ENCODE results near the gene CHIT1. TPM values are rescaled to one million over a fixed set of nuclear protein-coding genes. Genes with fewer than 3 reads are reported as not detected.
A peak's percentile ranks its signal among the peaks of the same experiment; 100 is the strongest.
"Not testable (repeated sequence)": the region's sequence is repeated elsewhere in the genome, so short reads cannot be mapped to it uniquely, and the experiment has no call there.

Gene CHIT1
- total RNA-seq, 1 experiment from 2014 or later: not detected

- no peak overlapping the region for H3K27ac ChIP-seq (ENCODE audit: low read depth, low read length)
- POLR2A ChIA-PET: no interaction called here
- TF ChIP-seq FOSL1 (IDR thresholded peaks at IDR 0.05; ENCODE audit: low read depth) (no peak), EZH2 (IDR thresholded peaks at IDR 0.05) (no peak), RAD21 (IDR thresholded peaks at IDR 0.05; ENCODE audit: low read depth) (no peak)
- intact Hi-C loops (cut with micrococcal nuclease): no loop called here
- H3K4me1 ChIP-seq (ENCODE audit: control insufficient read depth in 1 of 2, insufficient read depth in 2 of 2, low read length in 2 of 2): no peaks in the 10 kb centered on the region
- H3K4me3 ChIP-seq (replicated peaks in 1 of 2; ENCODE audit: low read depth in 1 of 2, low read length in 2 of 2): no peak overlapping the region
- H2AFZ ChIP-seq (ENCODE audit: low read depth, low read length, poor library complexity, severe bottlenecking): no peak overlapping the region
- ATAC-seq (no peak), DNase-seq (ENCODE audit: low read depth, low spot score) (no peak)
- BruUV-seq (replicated peaks): no TSS peak
- H3K79me2 ChIP-seq (ENCODE audit: insufficient read depth, low read length): no peaks in the 10 kb centered on the region
- RAD21 ChIA-PET (ENCODE audit: low non-redundant PET in 1 of 2, low total read pairs in 2 of 2, uncharacterized antibody in 2 of 2, unreplicated experiment in 2 of 2): no interaction called here
- CTCF ChIA-PET: no interaction called here
- H4K20me1 ChIP-seq (ENCODE audit: insufficient read depth): no peaks in the 10 kb centered on the region
- H3K36me3 ChIP-seq (ENCODE audit: control insufficient read depth in 1 of 2, insufficient read depth in 2 of 2, low read length in 2 of 2): no peaks in the 10 kb centered on the region
- H3K27me3 ChIP-seq (ENCODE audit: insufficient read depth, low read length): 0 out of 2 replicates have a peak, but pooled peaks cover 3% of the 10 kb centered on the region
- no peaks in the 10 kb centered on the region for H3K9me2 ChIP-seq (ENCODE audit: insufficient read depth)
- no peaks in the 10 kb centered on the region for H3K9me3 ChIP-seq (ENCODE audit: control insufficient read depth in 1 of 2, insufficient read depth in 1 of 2, low read depth in 1 of 2, low read length in 2 of 2)
- H3K9ac ChIP-seq (ENCODE audit: low read length): no peak overlapping the region
- H3K4me2 ChIP-seq (ENCODE audit: low read length): no peak overlapping the region
These were observed 9.1 kb upstream of the CHIT1 start for GRCh38 chr1:203238535-203238934.

DNA sequence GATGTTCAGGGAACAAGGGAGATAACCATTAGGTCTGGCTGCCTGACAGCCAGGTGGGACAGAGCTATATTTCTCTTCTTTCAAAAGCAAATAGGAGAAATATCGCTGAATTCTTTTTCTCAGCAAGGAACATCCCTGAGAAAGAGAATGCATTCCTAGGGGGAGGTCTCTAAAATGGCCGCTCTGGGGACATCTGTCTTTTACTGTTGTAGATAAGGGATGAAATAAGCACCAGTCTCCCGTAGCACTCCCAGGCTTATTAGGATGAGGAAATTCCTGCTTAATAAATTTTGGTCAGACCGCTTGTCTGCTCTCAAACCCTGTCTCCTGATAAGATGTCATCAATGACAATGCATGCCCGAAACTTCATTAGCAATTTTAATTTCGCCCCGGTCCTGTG lies 5.4 kb upstream of the CHIT1 start:
- CTCF ChIA-PET; H2AFZ ChIP-seq (ENCODE audit: low read depth, low read length, poor library complexity, severe bottlenecking); BruUV-seq (replicated peaks); H3K36me3 ChIP-seq (ENCODE audit: control insufficient read depth in 1 of 2, insufficient read depth in 2 of 2, low read length in 2 of 2); ATAC-seq; intact Hi-C loops (cut with micrococcal nuclease); H3K4me1 ChIP-seq (ENCODE audit: control insufficient read depth in 1 of 2, insufficient read depth in 2 of 2, low read length in 2 of 2); H3K4me3 ChIP-seq (replicated peaks in 1 of 2; ENCODE audit: low read depth in 1 of 2, low read length in 2 of 2); RAD21 ChIA-PET (ENCODE audit: low non-redundant PET in 1 of 2, low total read pairs in 2 of 2, uncharacterized antibody in 2 of 2, unreplicated experiment in 2 of 2); H3K27ac ChIP-seq (ENCODE audit: low read depth, low read length); DNase-seq (ENCODE audit: low read depth, low spot score); H3K9me2 ChIP-seq (ENCODE audit: insufficient read depth); H3K4me2 ChIP-seq (ENCODE audit: low read length); H4K20me1 ChIP-seq (ENCODE audit: insufficient read depth); H3K9ac ChIP-seq (ENCODE audit: low read length); H3K9me3 ChIP-seq (ENCODE audit: control insufficient read depth in 1 of 2, insufficient read depth in 1 of 2, low read depth in 1 of 2, low read length in 2 of 2); POLR2A ChIA-PET; H3K79me2 ChIP-seq (ENCODE audit: insufficient read depth, low read length): not testable (repeated sequence)
- H3K27me3 ChIP-seq (ENCODE audit: insufficient read depth, low read length): peaks cover 13% of the 10 kb centered on the region; the same call in 1 of the 2 replicates
- 0 out of 2 replicates have a peak, but pooled peaks have one; percentile 49 for TF ChIP-seq CBX3 (IDR thresholded peaks at IDR 0.05; ENCODE audit: low read depth)

DNA sequence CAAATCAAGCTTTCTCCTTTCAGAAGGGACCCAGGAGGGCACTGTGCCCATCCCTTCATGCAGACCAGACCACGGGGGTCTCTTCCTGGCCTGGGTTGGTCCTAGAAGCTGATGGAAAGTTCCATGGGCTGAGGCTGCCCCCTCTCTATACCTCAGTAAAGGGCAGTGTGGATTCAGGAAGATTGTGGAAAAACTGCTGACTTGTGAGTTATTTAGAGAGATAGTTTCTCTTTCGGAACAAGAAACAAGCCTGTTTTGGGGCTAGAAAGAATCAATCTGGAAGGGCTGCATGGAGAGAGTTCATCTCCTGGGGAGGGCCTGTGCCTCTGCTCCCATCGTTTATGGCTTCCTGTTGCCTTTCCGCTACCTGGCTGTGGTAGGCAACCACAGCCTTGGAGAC lies 803 bp downstream of the CHIT1 start:
- no peak overlapping the region for H3K27ac ChIP-seq (ENCODE audit: low read depth, low read length)
- no peak for TF ChIP-seq CBX3 (IDR thresholded peaks at IDR 0.05; ENCODE audit: low read depth)
- no peaks in the 10 kb centered on the region for H3K4me1 ChIP-seq (ENCODE audit: control insufficient read depth in 1 of 2, insufficient read depth in 2 of 2, low read length in 2 of 2)
- H2AFZ ChIP-seq (ENCODE audit: low read depth, low read length, poor library complexity, severe bottlenecking): no peak overlapping the region
- ChIA-PET CTCF (no interaction called here), POLR2A (no interaction called here), RAD21 (ENCODE audit: low non-redundant PET in 1 of 2, low total read pairs in 2 of 2, uncharacterized antibody in 2 of 2, unreplicated experiment in 2 of 2) (no interaction called here)
- no peak overlapping the region for H3K9ac ChIP-seq (ENCODE audit: low read length)
- ATAC-seq (no peak), DNase-seq (ENCODE audit: low read depth, low spot score) (no peak)
- no peaks in the 10 kb centered on the region for H4K20me1 ChIP-seq (ENCODE audit: insufficient read depth)
- H3K9me3 ChIP-seq (ENCODE audit: control insufficient read depth in 1 of 2, insufficient read depth in 1 of 2, low read depth in 1 of 2, low read length in 2 of 2): no peaks in the 10 kb centered on the region
- peaks cover 34% of the 10 kb centered on the region; the same call in 1 of the 2 replicates for H3K27me3 ChIP-seq (ENCODE audit: insufficient read depth, low read length)
- no peaks in the 10 kb centered on the region for H3K36me3 ChIP-seq (ENCODE audit: control insufficient read depth in 1 of 2, insufficient read depth in 2 of 2, low read length in 2 of 2)
- no peak overlapping the region for H3K4me2 ChIP-seq (ENCODE audit: low read length)
- H3K4me3 ChIP-seq (replicated peaks in 1 of 2; ENCODE audit: low read depth in 1 of 2, low read length in 2 of 2): no peak overlapping the region
- no TSS peak for BruUV-seq (replicated peaks)
- intact Hi-C loops (cut with micrococcal nuclease): no loop called here
- no peaks in the 10 kb centered on the region for H3K79me2 ChIP-seq (ENCODE audit: insufficient read depth, low read length)
- H3K9me2 ChIP-seq (ENCODE audit: insufficient read depth): no peaks in the 10 kb centered on the region

Measured in HCT116 (cell line).